ENCODE data around the gene TTC21A.
A peak's percentile ranks its signal among the peaks of the same experiment; 100 is the strongest.

Gene TTC21A

DNA sequence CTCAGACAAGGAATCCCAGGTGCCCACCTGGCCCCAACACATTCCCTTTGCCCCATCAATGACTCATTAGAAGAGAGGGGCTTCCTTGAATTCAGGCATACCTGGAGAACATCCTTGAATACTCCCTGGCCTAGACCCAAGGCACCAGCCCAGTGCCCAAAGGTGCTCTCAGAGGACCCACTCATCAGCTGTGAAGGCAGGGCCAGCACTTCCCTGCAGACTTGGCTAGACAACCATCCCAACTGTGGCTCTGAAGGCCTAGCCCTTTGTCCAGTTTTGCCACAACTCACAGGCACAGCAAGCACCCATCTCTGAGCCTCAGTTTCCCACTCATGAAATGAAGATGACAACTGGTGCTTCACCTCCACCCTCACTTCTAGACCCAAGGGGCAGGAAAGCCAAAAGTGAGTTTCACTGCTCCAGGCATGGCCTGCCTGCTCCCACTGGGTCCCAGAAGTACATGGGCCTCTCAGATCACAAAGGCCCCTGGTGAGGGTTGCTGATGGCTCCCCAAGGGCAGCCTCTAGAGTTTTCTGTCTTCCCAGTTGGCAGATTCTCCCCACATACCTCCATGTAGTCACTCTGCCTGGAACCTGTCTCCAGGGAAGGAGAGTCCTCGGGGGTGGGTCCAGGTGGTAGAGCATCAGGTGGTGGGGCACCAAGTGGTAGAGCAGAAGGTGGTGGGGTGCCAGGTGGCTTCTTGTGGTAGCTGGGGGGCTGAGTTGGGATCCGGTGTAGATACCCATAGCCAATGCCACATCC, 7.6 kb upstream of the TTC21A start:
- no peak for DNase-seq

GRCh38 chr3:39100500-39100886, 7.0 kb upstream of the TTC21A start:
- no peak for DNase-seq

DNA sequence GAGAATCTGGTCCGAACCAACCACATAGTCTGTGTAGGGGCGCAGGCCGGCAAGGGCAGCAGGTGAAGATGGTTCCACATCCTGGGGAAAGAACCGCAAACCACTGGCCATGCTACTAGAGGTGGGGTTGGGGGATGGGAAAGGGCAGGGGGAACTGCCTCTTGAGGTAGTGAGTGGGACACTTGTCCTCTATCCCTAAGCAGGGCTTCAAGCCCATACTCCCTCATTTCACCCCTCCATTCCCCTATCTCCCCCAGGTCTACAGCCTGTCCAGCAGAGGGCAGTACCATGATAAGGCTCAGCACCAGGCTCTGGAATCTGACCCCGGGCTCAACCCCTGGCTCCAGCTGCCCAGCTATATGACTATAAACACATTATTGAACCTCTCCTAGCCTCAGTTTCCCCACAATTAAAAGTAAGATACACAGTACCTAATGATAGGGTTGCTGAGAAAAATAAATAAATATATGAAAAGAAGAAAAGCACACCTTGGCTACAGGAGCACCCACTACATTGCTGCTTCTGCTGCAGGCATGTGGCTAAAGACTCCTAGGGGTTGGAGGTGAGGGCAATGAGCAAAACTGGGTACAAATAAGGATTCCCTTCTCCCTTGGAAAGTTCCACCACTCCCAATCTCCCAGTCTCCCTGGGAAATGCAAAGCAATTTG, 6.3 kb upstream of the TTC21A start:
- DNase-seq, result peak; percentile 79

DNA sequence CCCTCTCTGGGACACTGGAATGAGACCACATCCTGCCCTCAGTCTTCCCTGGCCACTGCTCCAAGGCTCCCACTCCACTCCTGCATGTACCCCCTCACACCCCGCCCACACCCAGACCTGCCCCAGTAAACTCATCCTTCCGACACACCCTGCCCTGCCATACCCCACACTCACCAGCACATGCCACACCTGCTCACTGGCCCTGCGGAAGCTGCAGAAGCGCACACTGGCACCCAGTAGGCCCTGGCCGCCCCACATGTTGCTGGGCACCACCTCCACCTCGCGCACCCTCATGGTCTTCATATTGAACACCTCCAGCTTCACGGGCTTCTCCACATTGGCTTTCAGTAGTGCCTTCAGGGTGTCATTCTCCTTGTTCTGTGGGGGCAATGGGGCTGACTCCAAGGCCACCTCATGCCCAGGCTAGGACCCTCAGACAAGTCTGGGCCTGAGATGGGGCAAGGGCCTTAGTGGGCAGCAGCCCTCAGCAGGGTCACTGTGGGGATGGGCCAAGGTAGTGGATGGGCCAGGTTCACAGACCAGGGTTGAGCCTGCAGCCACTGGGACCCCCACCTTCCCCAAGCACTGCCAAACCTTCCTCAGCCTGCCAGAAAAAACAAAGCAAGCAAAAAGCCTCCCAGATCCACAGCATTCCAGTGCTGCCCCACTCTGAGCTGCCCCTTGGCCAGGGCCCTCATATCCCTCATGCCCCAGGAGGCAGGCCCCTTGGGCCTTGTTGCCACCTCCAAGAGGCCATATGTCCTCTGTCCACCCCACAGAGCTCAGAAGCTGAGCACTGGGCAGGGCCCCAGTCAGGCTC, 4.8 kb upstream of the TTC21A start:
- DNase-seq, result no peak

DNA sequence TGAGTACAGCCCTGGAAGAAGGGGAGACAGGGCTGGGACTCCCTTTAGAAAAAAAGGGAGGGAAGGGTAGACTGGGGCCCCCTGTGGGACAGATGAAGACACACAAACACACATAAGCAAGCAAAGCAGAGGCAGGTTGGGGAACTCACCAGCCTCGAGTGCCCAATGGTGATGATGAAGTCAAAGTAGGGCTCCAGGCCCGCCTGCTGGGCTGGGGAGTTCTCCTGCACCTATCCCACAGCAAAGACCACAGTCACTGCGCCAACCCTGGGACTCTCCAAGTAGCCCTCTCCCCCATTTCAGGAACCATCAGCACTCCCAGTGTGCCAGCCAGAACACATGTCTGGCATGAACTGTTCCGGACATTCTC, 4.2 kb upstream of the TTC21A start:
- no peak for DNase-seq

GRCh38 chr3:39103791-39104552, 3.5 kb upstream of the TTC21A start:
- DNase-seq, result no peak

- no peak for DNase-seq
These were observed 2.4 kb upstream of the TTC21A start for GRCh38 chr3:39104961-39105686.

GRCh38 chr3:39105687-39106063, 1.8 kb upstream of the TTC21A start:
- no peak for DNase-seq

- DNase-seq, result no peak
These were observed 1.1 kb upstream of the TTC21A start for GRCh38 chr3:39106281-39106811.

GRCh38 chr3:39106851-39107387, 561 bp upstream of the TTC21A start:
- no peak for DNase-seq

GRCh38 chr3:39108200-39108710, 775 bp downstream of the TTC21A start:
- no peak for DNase-seq

- DNase-seq, result no peak
These were observed 1.6 kb downstream of the TTC21A start for GRCh38 chr3:39109086-39109485.

DNA sequence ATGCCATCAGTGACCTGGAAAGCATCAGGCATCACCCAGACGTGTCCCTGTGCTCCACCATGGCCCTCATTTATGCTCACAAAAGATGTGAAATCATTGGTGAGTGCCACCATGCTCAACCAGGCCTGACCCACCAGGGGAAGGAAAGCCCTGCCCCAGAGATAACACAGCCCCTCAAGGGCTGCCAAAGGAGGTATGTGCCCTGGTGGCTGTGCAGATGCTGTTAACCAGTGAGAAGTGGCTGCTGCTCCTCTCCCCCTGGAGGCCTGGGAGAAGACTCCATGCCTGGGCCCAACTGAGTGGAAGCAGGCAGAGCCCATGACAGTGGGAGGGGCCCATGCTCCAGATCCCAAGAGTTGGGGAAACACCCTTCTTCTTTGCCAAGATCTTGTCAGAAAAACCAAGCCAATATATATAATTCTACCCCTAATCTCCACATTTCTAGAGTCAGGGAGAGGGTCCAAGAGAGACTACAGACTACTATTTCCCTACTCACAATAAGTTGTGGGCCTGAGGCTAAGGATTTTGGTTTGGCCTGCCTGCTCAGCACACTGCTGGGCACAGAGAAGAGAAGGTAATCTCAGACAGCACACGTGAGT, 2.7 kb downstream of the TTC21A start:
- no peak for DNase-seq

GRCh38 chr3:39112113-39112512, 4.6 kb downstream of the TTC21A start:
- peak; percentile 43 for DNase-seq

- no peak for DNase-seq
These were observed 5.1 kb downstream of the TTC21A start for GRCh38 chr3:39112535-39112934.

DNA sequence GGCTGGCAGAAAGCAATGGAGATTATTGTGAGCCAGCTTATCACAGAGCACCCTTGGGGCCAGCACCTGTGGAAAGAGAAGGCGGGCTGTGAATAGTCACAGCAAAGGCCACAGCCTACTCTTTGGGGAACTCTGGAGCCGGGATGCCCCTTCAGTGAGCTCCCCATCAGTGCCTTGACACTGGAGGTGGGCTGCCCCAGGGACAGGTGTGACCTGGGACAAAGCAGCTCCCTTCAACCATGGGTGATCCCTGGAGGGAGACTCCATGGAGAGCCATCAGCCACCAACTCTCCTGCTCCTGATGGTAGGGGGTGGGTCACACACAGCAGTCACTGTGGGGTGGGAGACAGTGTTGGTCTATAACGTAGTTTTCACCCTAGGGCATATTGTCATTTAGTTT, 5.8 kb downstream of the TTC21A start:
- no peak for DNase-seq

- DNase-seq, result no peak
These were observed 7.0 kb downstream of the TTC21A start for GRCh38 chr3:39114456-39114855.

GRCh38 chr3:39115870-39116269, 8.4 kb downstream of the TTC21A start:
- DNase-seq, result no peak

DNA sequence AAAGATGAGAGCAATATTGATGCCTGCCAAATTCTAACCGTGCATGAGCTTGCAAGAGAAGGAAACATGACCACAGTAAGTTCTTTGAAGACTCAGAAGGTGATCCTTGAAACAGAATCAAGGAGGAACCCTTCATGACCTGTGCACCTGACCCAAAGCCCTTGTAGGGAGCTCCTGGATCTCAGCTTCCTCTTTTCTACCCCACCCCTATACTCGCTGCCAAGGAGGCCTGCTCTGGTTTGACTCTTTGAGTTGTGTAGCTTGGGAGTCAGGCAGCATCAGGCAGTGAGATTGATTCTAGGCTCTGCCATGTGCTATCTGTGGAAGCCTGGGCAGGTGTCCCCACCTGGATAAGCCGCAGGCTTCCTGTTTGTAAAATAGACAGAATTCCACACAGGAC, 10.6 kb downstream of the TTC21A start:
- DNase-seq, result no peak

GRCh38 chr3:39118931-39119660, 11.6 kb downstream of the TTC21A start:
- no peak for DNase-seq

DNA sequence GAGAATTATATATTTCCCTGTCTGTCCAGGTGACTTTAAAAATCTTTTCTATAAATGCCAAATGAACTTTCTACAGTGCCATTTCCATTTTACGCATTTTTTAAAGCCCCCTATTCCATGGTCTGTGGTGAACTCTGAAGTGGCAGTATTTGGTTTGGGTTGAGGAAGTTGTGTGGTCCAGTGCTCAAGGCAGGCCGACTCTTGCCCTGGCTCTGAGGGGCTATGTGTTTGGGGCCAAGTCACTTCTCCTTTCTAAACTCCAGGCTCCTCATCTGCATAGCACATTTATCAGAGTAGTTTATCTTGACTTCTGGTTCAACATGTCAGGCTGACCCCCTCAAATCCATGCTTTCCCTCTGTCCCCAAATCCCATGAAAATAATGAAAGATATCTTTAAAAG, 14.1 kb downstream of the TTC21A start:
- no peak for DNase-seq
